ENCODE data around the gene CPM.
A peak's percentile ranks its signal among the peaks of the same experiment; 100 is the strongest.

Gene CPM

GRCh38 chr12:68873316-68873715, 59.7 kb downstream of the CPM start:
- FAIRE-seq: no peak

GRCh38 chr12:68871921-68872320, 61.0 kb downstream of the CPM start:
- FAIRE-seq: no peak

- FAIRE-seq: no peak
Measured at GRCh38 chr12:68871396-68871795, 61.6 kb downstream of the CPM start.

- FAIRE-seq: no peak
Measured at GRCh38 chr12:68870443-68870842, 62.5 kb downstream of the CPM start.

GRCh38 chr12:68870011-68870410, 63.0 kb downstream of the CPM start:
- FAIRE-seq: no peak

- FAIRE-seq: no peak
Measured at GRCh38 chr12:68868043-68868790, 64.8 kb downstream of the CPM start.

- no peak for FAIRE-seq
Measured at GRCh38 chr12:68867606-68868005, 65.4 kb downstream of the CPM start.

- no peak for FAIRE-seq
Measured at GRCh38 chr12:68866950-68867349, 66.0 kb downstream of the CPM start.

GRCh38 chr12:68865399-68866164, 67.4 kb downstream of the CPM start:
- no peak for FAIRE-seq

- no peak for FAIRE-seq
Measured at GRCh38 chr12:68864604-68865003, 68.4 kb downstream of the CPM start.

GRCh38 chr12:68863886-68864454, 69.0 kb downstream of the CPM start:
- peak; percentile 65 for FAIRE-seq

GRCh38 chr12:68863109-68863770, 69.7 kb downstream of the CPM start:
- FAIRE-seq: no peak

GRCh38 chr12:68861890-68862289, 71.1 kb downstream of the CPM start:
- no peak for FAIRE-seq

- FAIRE-seq: no peak
Measured at GRCh38 chr12:68856510-68856909, 76.5 kb downstream of the CPM start.

- no peak for FAIRE-seq
Measured at GRCh38 chr12:68855771-68856170, 77.2 kb downstream of the CPM start.

- FAIRE-seq: no peak
Measured at GRCh38 chr12:68855111-68855510, 77.9 kb downstream of the CPM start.

- no peak for FAIRE-seq
Measured at GRCh38 chr12:68854554-68854953, 78.4 kb downstream of the CPM start.

GRCh38 chr12:68854078-68854468, 78.9 kb downstream of the CPM start:
- no peak for FAIRE-seq

GRCh38 chr12:68853396-68854077, 79.4 kb downstream of the CPM start:
- FAIRE-seq: no peak

- no peak for FAIRE-seq
Measured at GRCh38 chr12:68851592-68852306, 81.2 kb downstream of the CPM start.

- no peak for FAIRE-seq
Measured at GRCh38 chr12:68850390-68850789, 82.6 kb downstream of the CPM start.

- FAIRE-seq: no peak
Measured at GRCh38 chr12:68846811-68847210, 86.2 kb downstream of the CPM start.

All from islet of Langerhans (tissue), 1 donor.